ENCODE measurements around the gene DHDH.

The DHDH gene

GRCh38 chr19:48946463-48947257 lies 13.2 kb downstream of the DHDH start:
- DNase-seq (ENCODE audit: low spot score in 2 of 2) (no peak), ATAC-seq (ENCODE audit: low read depth) (no peak)
- no peaks in the 10 kb centered on the region for H3K27me3 Mint-ChIP-seq
- no peak overlapping the region for H3K27ac Mint-ChIP-seq
- no peak overlapping the region for H3K4me3 Mint-ChIP-seq
- no peaks in the 10 kb centered on the region for H3K36me3 Mint-ChIP-seq
- peaks cover 1% of the 10 kb centered on the region for H3K9me3 Mint-ChIP-seq
- no peaks in the 10 kb centered on the region for H3K4me1 Mint-ChIP-seq

GRCh38 chr19:48947258-48947542 lies 13.7 kb downstream of the DHDH start:
- DNase-seq (ENCODE audit: low spot score in 2 of 2) (no peak), ATAC-seq (ENCODE audit: low read depth) (no peak)
- H3K27me3 Mint-ChIP-seq, result no peaks in the 10 kb centered on the region
- H3K36me3 Mint-ChIP-seq, result no peaks in the 10 kb centered on the region
- H3K4me3 Mint-ChIP-seq, result no peak overlapping the region
- no peak overlapping the region for H3K27ac Mint-ChIP-seq
- peaks cover 1% of the 10 kb centered on the region for H3K9me3 Mint-ChIP-seq
- H3K4me1 Mint-ChIP-seq, result no peaks in the 10 kb centered on the region

DNA sequence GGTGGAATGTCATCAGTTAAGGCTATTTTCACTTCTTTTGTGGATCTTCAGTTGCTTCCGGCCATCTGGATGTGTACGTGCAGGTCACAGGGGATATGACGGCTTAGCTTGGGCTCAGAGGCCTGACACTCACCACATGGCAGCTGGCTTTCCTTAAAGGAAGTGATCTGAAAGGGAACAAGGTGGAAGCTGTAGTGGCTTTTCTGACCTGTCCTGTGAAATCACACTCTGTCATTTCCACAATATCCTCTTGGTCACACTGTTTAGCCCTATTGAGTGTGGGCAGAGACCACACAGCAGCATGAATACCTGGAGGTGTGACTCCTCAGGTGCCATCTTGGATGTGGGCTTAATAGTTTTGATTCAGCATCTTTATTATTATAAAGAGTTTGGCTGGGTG lies 16.7 kb downstream of the DHDH start:
- Mint-ChIP-seq H3K27me3 (no peaks in the 10 kb centered on the region), H3K4me3 (no peak overlapping the region), H3K4me1 (peaks cover 3% of the 10 kb centered on the region), H3K9me3 (peaks cover 1% of the 10 kb centered on the region), H3K36me3 (no peaks in the 10 kb centered on the region), H3K27ac (no peak overlapping the region)
- ATAC-seq (ENCODE audit: low read depth) (no peak), DNase-seq (ENCODE audit: low spot score in 2 of 2) (no peak)

GRCh38 chr19:48950830-48951519 lies 17.5 kb downstream of the DHDH start:
- ATAC-seq (ENCODE audit: low read depth) (no peak), DNase-seq (ENCODE audit: low spot score in 2 of 2) (no peak)
- H3K36me3 Mint-ChIP-seq, result no peaks in the 10 kb centered on the region
- peaks cover 1% of the 10 kb centered on the region for H3K9me3 Mint-ChIP-seq
- H3K27ac Mint-ChIP-seq, result no peak overlapping the region
- no peaks in the 10 kb centered on the region for H3K27me3 Mint-ChIP-seq
- H3K4me3 Mint-ChIP-seq, result no peak overlapping the region
- H3K4me1 Mint-ChIP-seq, result peaks cover 9% of the 10 kb centered on the region

DNA sequence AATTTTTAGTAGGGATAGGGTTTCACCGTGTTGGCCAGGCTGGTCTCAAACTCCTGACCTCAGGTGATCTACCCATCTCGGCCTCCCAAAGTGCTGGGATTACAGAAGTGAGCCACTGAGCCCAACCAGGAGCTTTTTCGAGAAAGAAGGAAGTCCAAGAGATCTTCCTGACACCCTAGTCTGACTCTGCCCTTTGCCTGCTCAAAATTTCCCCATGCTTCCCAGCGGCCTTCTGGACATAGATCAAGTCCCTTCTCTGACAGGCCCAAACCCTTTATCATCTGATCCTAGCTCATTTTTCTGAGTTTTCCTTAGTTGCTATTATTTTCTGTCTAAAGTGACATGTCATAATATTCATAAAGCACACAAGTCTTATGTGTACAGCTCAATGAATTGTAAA lies 19.6 kb downstream of the DHDH start:
- H3K27me3 Mint-ChIP-seq, result no peaks in the 10 kb centered on the region
- peaks cover 1% of the 10 kb centered on the region for H3K9me3 Mint-ChIP-seq
- ATAC-seq (ENCODE audit: low read depth), result no peak
- DNase-seq (ENCODE audit: low spot score in 2 of 2), result no peak
- no peak overlapping the region for H3K4me3 Mint-ChIP-seq
- no peak overlapping the region for H3K27ac Mint-ChIP-seq
- H3K4me1 Mint-ChIP-seq, result peaks cover 16% of the 10 kb centered on the region
- peaks cover 7% of the 10 kb centered on the region for H3K36me3 Mint-ChIP-seq

DNA sequence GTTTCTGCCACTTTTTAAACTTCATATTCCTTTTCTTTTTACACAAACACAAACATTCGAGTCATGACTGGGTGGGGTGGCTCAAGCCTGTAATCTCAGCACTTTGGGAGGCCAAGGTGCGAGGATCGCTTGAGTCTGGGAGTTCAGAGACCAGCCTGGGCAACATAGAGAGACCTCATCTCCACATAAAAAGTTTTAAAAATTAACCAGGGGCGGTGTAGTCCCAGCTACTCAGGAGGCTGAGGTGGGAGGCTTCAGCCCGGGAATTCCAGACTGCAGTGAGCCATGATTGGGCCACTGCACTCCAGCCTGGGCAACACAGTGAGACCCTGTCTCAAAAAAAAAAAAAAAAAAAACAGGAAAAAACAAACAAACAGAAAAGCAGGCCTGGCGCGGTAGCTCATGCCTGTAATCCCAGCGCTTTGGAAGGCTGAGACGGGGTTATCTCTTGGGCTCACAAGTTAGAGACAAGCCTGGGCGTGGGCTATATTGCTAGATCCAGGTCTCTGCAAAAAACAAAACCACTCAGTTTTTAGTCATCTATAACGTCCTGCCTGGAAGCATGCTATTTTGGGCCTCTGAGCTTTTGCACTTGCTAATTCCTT lies 20.6 kb downstream of the DHDH start:
- Mint-ChIP-seq H3K4me1 (peaks cover 19% of the 10 kb centered on the region), H3K27ac (no peak overlapping the region), H3K27me3 (no peaks in the 10 kb centered on the region), H3K4me3 (peak overlapping the region; percentile 94), H3K36me3 (peaks cover 10% of the 10 kb centered on the region), H3K9me3 (no peaks in the 10 kb centered on the region)
- ATAC-seq (ENCODE audit: low read depth), result no peak
- no peak for DNase-seq (ENCODE audit: low spot score in 2 of 2)

DNA sequence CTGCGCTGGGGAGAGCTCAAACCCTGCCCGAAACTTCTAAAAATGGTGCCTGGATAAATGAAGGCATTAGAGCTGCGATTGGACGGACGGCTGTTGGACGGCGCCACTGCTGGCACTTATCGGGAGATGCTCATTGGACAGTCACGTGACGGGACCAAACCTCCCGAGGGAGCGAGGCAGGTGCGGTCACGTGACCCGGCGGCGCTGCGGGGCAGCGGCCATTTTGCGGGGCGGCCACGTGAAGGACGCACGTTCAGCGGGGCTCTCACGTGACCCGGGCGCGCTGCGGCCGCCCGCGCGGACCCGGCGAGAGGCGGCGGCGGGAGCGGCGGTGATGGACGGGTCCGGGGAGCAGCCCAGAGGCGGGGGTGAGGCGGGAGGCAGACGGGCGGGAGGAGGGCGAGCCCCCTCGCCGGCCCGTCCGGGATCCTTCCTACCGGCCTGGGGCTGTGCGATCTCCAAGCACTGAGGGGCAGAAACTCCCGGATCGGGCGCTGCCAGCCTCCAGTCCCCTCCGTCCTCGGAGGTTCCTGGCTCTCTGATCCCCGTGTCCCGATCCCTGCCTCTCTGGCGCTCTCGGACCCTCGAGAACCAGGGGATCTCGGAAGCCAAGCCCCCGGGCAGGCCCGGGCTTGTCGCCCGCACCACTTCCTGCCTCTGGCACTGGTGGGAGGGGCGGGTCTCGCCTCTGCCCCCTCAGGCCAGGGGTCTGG lies 21.3 kb downstream of the DHDH start, which contains the start of gene BAX:
TSS of gene BAX (plus strand) at position 281 of the 713 bp plus-strand sequence. CDS start at position 335, 54 bp downstream.
- Mint-ChIP-seq H3K4me1 (peaks cover 19% of the 10 kb centered on the region), H3K27me3 (no peaks in the 10 kb centered on the region), H3K9me3 (no peaks in the 10 kb centered on the region), H3K27ac (peak within 1 kb of the TSS; percentile 26), H3K36me3 (peaks cover 10% of the 10 kb centered on the region), H3K4me3 (peak within 1 kb of the TSS; percentile 94)
- ATAC-seq (ENCODE audit: low read depth) (peak; percentile 94), DNase-seq (ENCODE audit: low spot score in 2 of 2) (peak; percentile 85 to 86)

DNA sequence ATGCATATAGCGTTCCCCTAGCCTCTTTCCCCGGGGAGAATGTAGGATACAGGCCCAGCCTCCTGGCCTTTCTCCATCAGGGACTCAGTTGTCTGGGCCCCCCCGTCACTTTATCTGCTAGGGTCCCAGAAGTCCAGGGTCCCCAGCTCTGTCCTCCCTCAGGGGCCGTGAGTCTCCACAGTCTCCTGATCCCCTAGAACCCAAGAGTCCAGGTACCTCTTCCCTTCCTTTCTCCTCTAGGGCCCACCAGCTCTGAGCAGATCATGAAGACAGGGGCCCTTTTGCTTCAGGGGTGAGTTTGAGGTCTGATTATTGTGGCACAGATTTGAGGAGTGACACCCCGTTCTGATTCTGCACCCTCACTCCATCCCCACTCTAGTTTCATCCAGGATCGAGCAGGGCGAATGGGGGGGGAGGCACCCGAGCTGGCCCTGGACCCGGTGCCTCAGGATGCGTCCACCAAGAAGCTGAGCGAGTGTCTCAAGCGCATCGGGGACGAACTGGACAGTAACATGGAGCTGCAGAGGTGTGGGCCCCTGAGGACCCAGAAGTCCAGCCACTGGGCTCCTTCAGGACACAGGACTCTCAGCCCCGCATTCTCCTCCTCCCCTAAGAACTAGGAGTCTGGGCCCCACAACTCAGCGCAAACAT lies 21.9 kb downstream of the DHDH start:
- no peak for DNase-seq (ENCODE audit: low spot score in 2 of 2)
- H3K27me3 Mint-ChIP-seq, result no peaks in the 10 kb centered on the region

GRCh38 chr19:48958006-48958405 lies 24.5 kb downstream of the DHDH start:
- no peak for ATAC-seq (ENCODE audit: low read depth)
- Mint-ChIP-seq H3K27me3 (no peaks in the 10 kb centered on the region), H3K4me3 (no peak overlapping the region), H3K4me1 (peaks cover 34% of the 10 kb centered on the region), H3K27ac (no peak overlapping the region), H3K9me3 (no peaks in the 10 kb centered on the region), H3K36me3 (peaks cover 10% of the 10 kb centered on the region)
- DNase-seq (ENCODE audit: low spot score in 2 of 2), result no peak

More for the DNA sequence above, 21.9 kb downstream of the DHDH start:
- peaks cover 19% of the 10 kb centered on the region for H3K4me1 Mint-ChIP-seq
- ATAC-seq (ENCODE audit: low read depth), result no peak
- peak overlapping the region; percentile 26 for H3K27ac Mint-ChIP-seq
- H3K9me3 Mint-ChIP-seq, result no peaks in the 10 kb centered on the region
- H3K4me3 Mint-ChIP-seq, result peak overlapping the region; percentile 94
- H3K36me3 Mint-ChIP-seq, result peaks cover 10% of the 10 kb centered on the region

GRCh38 chr19:48959341-48960239 lies 26.1 kb downstream of the DHDH start:
- H3K4me3 Mint-ChIP-seq, result no peak overlapping the region
- peaks cover 45% of the 10 kb centered on the region for H3K4me1 Mint-ChIP-seq
- no peak overlapping the region for H3K27ac Mint-ChIP-seq
- no peak for DNase-seq (ENCODE audit: low spot score in 2 of 2)
- peaks cover 10% of the 10 kb centered on the region for H3K36me3 Mint-ChIP-seq
- ATAC-seq (ENCODE audit: low read depth), result no peak
- H3K9me3 Mint-ChIP-seq, result no peaks in the 10 kb centered on the region
- no peaks in the 10 kb centered on the region for H3K27me3 Mint-ChIP-seq

- ATAC-seq (ENCODE audit: low read depth) (no peak), DNase-seq (ENCODE audit: low spot score in 2 of 2) (no peak)
- H3K4me1 Mint-ChIP-seq, result peaks cover 41% of the 10 kb centered on the region
- H3K27me3 Mint-ChIP-seq, result no peaks in the 10 kb centered on the region
- H3K27ac Mint-ChIP-seq, result peak overlapping the region; percentile 59
- H3K4me3 Mint-ChIP-seq, result no peak overlapping the region
- no peaks in the 10 kb centered on the region for H3K9me3 Mint-ChIP-seq
- peaks cover 13% of the 10 kb centered on the region for H3K36me3 Mint-ChIP-seq
These were observed 27.7 kb downstream of the DHDH start for GRCh38 chr19:48961051-48961649.

DNA sequence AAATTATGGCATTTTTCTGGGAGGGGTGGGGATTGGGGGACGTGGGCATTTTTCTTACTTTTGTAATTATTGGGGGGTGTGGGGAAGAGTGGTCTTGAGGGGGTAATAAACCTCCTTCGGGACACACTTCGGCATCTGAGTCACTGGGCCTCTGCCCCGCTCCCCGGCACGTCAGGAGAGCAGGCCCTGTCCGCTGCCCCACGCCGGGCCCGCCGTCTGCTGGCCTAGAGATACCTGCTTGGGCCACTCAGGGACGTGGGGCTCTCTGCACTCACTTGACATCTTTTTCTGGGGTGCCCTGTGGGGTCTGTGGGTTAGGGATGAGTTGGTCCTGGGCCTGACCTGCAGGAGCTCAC lies 28.2 kb downstream of the DHDH start:
- H3K36me3 Mint-ChIP-seq, result peaks cover 15% of the 10 kb centered on the region
- peak overlapping the region; percentile 71 for H3K4me3 Mint-ChIP-seq
- H3K27me3 Mint-ChIP-seq, result no peaks in the 10 kb centered on the region
- H3K27ac Mint-ChIP-seq, result peak overlapping the region; percentile 97
- H3K9me3 Mint-ChIP-seq, result no peaks in the 10 kb centered on the region
- no peak for ATAC-seq (ENCODE audit: low read depth)
- no peak for DNase-seq (ENCODE audit: low spot score in 2 of 2)
- H3K4me1 Mint-ChIP-seq, result peaks cover 42% of the 10 kb centered on the region
